ENCODE measurements around the gene IFNL4. TPM values are rescaled to one million over a fixed set of nuclear protein-coding genes. Genes with fewer than 3 reads are reported as not detected.

Gene IFNL4
- total and polyA plus RNA-seq, 4 donors, result not detected

GRCh38 chr19:39238209-39238608 is 10.4 kb downstream of the IFNL4 start:
- Histone ChIP-seq H3K27me3 (ENCODE audit: control insufficient read depth in 4 of 4, insufficient read depth in 4 of 4, low read length in 3 of 4) (no peaks in the 10 kb centered on the region), H3K27ac (ENCODE audit: low read depth in 1 of 2, low read length in 2 of 2) (no peak overlapping the region), H3K36me3 (ENCODE audit: control insufficient read depth in 4 of 4, insufficient read depth in 3 of 4, low read depth in 1 of 4, low read length in 3 of 4) (no peaks in the 10 kb centered on the region), H3K4me1 (ENCODE audit: control insufficient read depth in 4 of 4, insufficient read depth in 4 of 4, low read length in 3 of 4) (peaks cover 0 to 2% (median 0%) of the 10 kb centered on the region in 4 donors), H3K9me3 (ENCODE audit: control insufficient read depth in 4 of 4, low read length in 3 of 4) (no peaks in the 10 kb centered on the region), H3K4me3 (ENCODE audit: low read depth in 1 of 3, low read length in 3 of 3) (peak overlapping the region in 1 of 3 donors; percentile 8), H3K9ac (ENCODE audit: low read depth in 1 of 2, low read length in 2 of 2) (no peak overlapping the region)
- TF ChIP-seq TAF1 (conservative IDR thresholded peaks at IDR 0.05) (no peak), FOXA1 (IDR thresholded peaks at IDR 0.05) (no peak), YY1 (IDR thresholded peaks at IDR 0.05) (no peak), EGR1 (IDR thresholded peaks at IDR 0.05; ENCODE audit: low read depth in 2 of 2) (no peak)
- TF ChIP-seq, protein P1, sequence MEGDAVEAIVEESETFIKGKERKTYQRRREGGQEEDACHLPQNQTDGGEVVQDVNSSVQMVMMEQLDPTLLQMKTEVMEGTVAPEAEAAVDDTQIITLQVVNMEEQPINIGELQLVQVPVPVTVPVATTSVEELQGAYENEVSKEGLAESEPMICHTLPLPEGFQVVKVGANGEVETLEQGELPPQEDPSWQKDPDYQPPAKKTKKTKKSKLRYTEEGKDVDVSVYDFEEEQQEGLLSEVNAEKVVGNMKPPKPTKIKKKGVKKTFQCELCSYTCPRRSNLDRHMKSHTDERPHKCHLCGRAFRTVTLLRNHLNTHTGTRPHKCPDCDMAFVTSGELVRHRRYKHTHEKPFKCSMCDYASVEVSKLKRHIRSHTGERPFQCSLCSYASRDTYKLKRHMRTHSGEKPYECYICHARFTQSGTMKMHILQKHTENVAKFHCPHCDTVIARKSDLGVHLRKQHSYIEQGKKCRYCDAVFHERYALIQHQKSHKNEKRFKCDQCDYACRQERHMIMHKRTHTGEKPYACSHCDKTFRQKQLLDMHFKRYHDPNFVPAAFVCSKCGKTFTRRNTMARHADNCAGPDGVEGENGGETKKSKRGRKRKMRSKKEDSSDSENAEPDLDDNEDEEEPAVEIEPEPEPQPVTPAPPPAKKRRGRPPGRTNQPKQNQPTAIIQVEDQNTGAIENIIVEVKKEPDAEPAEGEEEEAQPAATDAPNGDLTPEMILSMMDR (IDR thresholded peaks at IDR 0.05; ENCODE audit: low read depth, low read length, missing input control), result no peak
- WGBS, result 90% methylated on average over 6 of the region's 6 CpGs
- no peak for DNase-seq (ENCODE audit: low spot score)

DNA sequence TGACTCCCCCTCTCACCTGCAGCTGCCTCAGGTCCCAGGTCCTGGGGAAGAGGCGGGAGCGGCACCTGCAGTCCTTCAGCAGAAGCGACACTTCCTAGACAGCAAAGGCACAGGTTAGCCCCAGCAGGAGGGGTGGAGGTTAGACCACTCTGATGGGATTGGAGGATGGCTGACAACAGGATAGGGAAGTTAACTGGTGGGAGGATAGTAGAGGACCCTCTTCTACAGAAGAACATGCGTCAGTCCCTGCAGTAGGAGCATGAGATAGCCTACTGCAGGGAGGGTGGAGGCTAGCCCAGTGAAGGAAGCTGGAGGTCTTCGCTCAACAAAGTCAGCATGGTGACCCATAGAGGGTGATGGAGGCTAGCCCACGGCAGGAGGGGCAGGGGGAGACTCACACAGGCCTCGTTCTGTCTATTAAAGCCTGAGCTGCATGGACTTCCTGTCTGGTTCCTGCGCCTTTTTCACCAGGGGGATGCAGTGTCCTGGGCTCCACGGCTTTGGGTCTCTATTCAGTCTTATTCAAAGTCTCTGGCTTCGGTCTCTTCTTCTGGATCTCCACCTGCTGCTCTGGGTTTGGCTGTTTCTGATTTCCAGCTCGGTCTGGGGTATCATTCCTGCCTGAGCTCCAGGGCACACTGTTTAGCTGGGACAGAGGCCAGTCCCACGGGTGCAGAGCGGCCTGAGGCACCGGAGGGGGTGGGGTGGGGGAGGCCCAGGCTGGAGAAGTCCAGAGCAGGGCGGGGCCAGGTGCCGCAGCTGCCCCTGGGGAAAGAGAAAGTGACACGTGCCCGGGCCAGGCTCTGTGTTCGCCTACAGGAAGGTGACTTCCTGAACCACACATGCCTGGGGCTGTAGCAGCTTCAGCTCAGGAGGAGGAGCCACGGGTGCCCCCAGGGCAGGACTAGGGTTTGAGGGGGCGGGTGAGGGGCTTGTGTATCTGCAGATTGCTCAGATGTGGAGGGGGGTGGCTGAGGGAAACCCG is 11.2 kb downstream of the IFNL4 start:
- DNase-seq (ENCODE audit: low spot score), result no peak
- Histone ChIP-seq H3K9ac (ENCODE audit: low read depth in 1 of 2, low read length in 2 of 2) (no peak overlapping the region), H3K4me3 (ENCODE audit: low read depth in 1 of 3, low read length in 3 of 3) (peak overlapping the region in 1 of 3 donors; percentile 8), H3K4me1 (ENCODE audit: control insufficient read depth in 4 of 4, insufficient read depth in 4 of 4, low read length in 3 of 4) (peaks cover 0 to 2% (median 0%) of the 10 kb centered on the region in 4 donors), H3K27ac (ENCODE audit: low read depth in 1 of 2, low read length in 2 of 2) (no peak overlapping the region), H3K27me3 (ENCODE audit: control insufficient read depth in 4 of 4, insufficient read depth in 4 of 4, low read length in 3 of 4) (no peaks in the 10 kb centered on the region), H3K9me3 (ENCODE audit: control insufficient read depth in 4 of 4, low read length in 3 of 4) (no peaks in the 10 kb centered on the region), H3K36me3 (ENCODE audit: control insufficient read depth in 4 of 4, insufficient read depth in 3 of 4, low read depth in 1 of 4, low read length in 3 of 4) (no peaks in the 10 kb centered on the region)
- 42% methylated on average over 22 of the region's 22 CpGs for WGBS
- no peak for TF ChIP-seq FOXA1 (IDR thresholded peaks at IDR 0.05)
- peak in 1 of 2 donors; percentile 22 for TF ChIP-seq HNF4A (conservative IDR thresholded peaks at IDR 0.05)
- TF ChIP-seq YY1 (IDR thresholded peaks at IDR 0.05), result no peak
- TF ChIP-seq SP1 (IDR thresholded peaks at IDR 0.05), result peak; percentile 33

DNA sequence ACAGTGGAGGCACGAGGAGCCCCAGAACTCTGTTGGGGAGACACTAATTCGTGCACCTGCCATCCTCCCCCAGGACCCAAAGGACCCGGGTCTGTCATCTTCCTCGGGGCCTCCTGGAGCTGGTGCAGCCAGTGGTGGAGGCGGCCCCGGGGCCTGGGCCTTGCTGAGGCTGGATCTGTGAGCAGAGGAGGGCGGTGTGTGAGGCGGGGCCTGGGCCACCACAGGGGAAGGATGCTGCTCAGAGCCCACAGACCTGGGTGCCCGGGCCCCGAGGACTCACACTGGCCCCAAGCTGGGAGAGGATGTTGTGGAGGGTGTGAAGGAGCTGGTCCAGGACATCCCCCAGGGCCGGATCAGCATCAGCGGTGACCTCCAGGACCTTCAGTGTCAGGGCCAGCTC is 12.1 kb downstream of the IFNL4 start:
- 82% methylated on average over 12 of the region's 12 CpGs for WGBS
- H3K27ac ChIP-seq (ENCODE audit: low read depth in 1 of 2, low read length in 2 of 2), result no peak overlapping the region
- TF ChIP-seq JUND (IDR thresholded peaks at IDR 0.05) (no peak), RXRA (IDR thresholded peaks at IDR 0.05) (no peak), FOXA1 (IDR thresholded peaks at IDR 0.05) (no peak), RAD21 (IDR thresholded peaks at IDR 0.05) (no peak), EGR1 (IDR thresholded peaks at IDR 0.05; ENCODE audit: low read depth in 2 of 2) (no peak), NR2F2 (IDR thresholded peaks at IDR 0.05) (no peak), ATF3 (IDR thresholded peaks at IDR 0.05) (no peak), HNF4G (IDR thresholded peaks at IDR 0.05) (no peak), MAX (IDR thresholded peaks at IDR 0.05) (no peak), SP1 (IDR thresholded peaks at IDR 0.05) (no peak)
- TF ChIP-seq, protein P2, sequence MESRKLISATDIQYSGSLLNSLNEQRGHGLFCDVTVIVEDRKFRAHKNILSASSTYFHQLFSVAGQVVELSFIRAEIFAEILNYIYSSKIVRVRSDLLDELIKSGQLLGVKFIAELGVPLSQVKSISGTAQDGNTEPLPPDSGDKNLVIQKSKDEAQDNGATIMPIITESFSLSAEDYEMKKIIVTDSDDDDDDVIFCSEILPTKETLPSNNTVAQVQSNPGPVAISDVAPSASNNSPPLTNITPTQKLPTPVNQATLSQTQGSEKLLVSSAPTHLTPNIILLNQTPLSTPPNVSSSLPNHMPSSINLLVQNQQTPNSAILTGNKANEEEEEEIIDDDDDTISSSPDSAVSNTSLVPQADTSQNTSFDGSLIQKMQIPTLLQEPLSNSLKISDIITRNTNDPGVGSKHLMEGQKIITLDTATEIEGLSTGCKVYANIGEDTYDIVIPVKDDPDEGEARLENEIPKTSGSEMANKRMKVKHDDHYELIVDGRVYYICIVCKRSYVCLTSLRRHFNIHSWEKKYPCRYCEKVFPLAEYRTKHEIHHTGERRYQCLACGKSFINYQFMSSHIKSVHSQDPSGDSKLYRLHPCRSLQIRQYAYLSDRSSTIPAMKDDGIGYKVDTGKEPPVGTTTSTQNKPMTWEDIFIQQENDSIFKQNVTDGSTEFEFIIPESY (IDR thresholded peaks at IDR 0.05), result no peak
- TF ChIP-seq, protein P1 (IDR thresholded peaks at IDR 0.05; ENCODE audit: low read depth, low read length, missing input control), result no peak
- TF ChIP-seq, protein P3, sequence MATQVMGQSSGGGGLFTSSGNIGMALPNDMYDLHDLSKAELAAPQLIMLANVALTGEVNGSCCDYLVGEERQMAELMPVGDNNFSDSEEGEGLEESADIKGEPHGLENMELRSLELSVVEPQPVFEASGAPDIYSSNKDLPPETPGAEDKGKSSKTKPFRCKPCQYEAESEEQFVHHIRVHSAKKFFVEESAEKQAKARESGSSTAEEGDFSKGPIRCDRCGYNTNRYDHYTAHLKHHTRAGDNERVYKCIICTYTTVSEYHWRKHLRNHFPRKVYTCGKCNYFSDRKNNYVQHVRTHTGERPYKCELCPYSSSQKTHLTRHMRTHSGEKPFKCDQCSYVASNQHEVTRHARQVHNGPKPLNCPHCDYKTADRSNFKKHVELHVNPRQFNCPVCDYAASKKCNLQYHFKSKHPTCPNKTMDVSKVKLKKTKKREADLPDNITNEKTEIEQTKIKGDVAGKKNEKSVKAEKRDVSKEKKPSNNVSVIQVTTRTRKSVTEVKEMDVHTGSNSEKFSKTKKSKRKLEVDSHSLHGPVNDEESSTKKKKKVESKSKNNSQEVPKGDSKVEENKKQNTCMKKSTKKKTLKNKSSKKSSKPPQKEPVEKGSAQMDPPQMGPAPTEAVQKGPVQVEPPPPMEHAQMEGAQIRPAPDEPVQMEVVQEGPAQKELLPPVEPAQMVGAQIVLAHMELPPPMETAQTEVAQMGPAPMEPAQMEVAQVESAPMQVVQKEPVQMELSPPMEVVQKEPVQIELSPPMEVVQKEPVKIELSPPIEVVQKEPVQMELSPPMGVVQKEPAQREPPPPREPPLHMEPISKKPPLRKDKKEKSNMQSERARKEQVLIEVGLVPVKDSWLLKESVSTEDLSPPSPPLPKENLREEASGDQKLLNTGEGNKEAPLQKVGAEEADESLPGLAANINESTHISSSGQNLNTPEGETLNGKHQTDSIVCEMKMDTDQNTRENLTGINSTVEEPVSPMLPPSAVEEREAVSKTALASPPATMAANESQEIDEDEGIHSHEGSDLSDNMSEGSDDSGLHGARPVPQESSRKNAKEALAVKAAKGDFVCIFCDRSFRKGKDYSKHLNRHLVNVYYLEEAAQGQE (IDR thresholded peaks at IDR 0.05), result no peak

More for the DNA sequence above, 12.1 kb downstream of the IFNL4 start:
- no peak for DNase-seq (ENCODE audit: low spot score)
- H3K27me3 ChIP-seq (ENCODE audit: control insufficient read depth in 4 of 4, insufficient read depth in 4 of 4, low read length in 3 of 4), result no peaks in the 10 kb centered on the region
- peaks cover 0 to 2% (median 0%) of the 10 kb centered on the region in 4 donors for H3K4me1 ChIP-seq (ENCODE audit: control insufficient read depth in 4 of 4, insufficient read depth in 4 of 4, low read length in 3 of 4)
- H3K9me3 ChIP-seq (ENCODE audit: control insufficient read depth in 4 of 4, low read length in 3 of 4), result no peaks in the 10 kb centered on the region
- H3K9ac ChIP-seq (ENCODE audit: low read depth in 1 of 2, low read length in 2 of 2), result no peak overlapping the region
- no peaks in the 10 kb centered on the region for H3K36me3 ChIP-seq (ENCODE audit: control insufficient read depth in 4 of 4, insufficient read depth in 3 of 4, low read depth in 1 of 4, low read length in 3 of 4)
- no peak overlapping the region for H3K4me3 ChIP-seq (ENCODE audit: low read depth in 1 of 3, low read length in 3 of 3)

All from liver (tissue), 9 donors.